Keratinocyte (primary cell): Measurements from ENCODE around the gene GRAMD1C. TPM values are rescaled to one million over a fixed set of nuclear protein-coding genes. Genes with fewer than 3 reads are reported as not detected.
A peak's percentile ranks its signal among the peaks of the same experiment; 100 is the strongest.

ENCODE experiments used
- DNase-seq: peaks from one replicate; pipeline ENCODE4 v3.0.0-alpha.2; 2011; ENCODE audit warnings: low read depth, missing footprints, low spot score
- FAIRE-seq: peaks from 2 replicates; lab custom pipeline; 2011; peaks lifted over from hg19 to GRCh38; lab: Jason Lieb, UNC
- H2AFZ ChIP-seq: 2 replicates; pipeline ENCODE4 v1.6.0; 2012; ENCODE audit warnings: low read length, control low read depth, inconsistent platforms; ENCODE audit not compliant: control insufficient read depth
- H3K27ac ChIP-seq: 2 replicates; pipeline ENCODE4 v1.5.1; 2011; ENCODE audit warnings: low read length; ENCODE audit not compliant: control insufficient read depth, insufficient read depth
- H3K27me3 ChIP-seq: 3 replicates; pipeline ENCODE4 v1.6.0; 2011; ENCODE audit warnings: low read length; ENCODE audit not compliant: control insufficient read depth, insufficient read depth; ENCODE audit errors: extremely low read depth
- H3K36me3 ChIP-seq, 2 experiments: 2 replicates in 1 of 2; 3 replicates in 1 of 2; pipeline ENCODE4 v1.5.1; 2011; ENCODE audit warnings: low read length in 2 of 2, mild to moderate bottlenecking in 1 of 2; ENCODE audit not compliant: control insufficient read depth in 2 of 2, insufficient read depth in 2 of 2; ENCODE audit errors: extremely low read depth in 1 of 2
- H3K4me1 ChIP-seq: 3 replicates; pipeline ENCODE4 v1.5.1; 2011; ENCODE audit warnings: low read length; ENCODE audit not compliant: control insufficient read depth, insufficient read depth; ENCODE audit errors: extremely low read depth
- H3K4me2 ChIP-seq: 3 replicates; pipeline ENCODE4 v1.6.0; 2011; ENCODE audit warnings: low read depth, low read length; ENCODE audit not compliant: control insufficient read depth, insufficient read depth; ENCODE audit errors: extremely low read depth
- H3K4me3 ChIP-seq, 3 experiments: fragments of 200-600 bp in 1 of 3; sonication (generic) in 1 of 3; 2 replicates in 2 of 3; 3 replicates in 1 of 3; pipeline ENCODE4 v1.5.1; 2011 to 2016; ENCODE audit warnings: low read length in 3 of 3, mild to moderate bottlenecking in 3 of 3, control low read depth in 2 of 3, inconsistent platforms in 1 of 3, low read depth in 1 of 3, mixed read lengths in 1 of 3, mixed run types in 1 of 3, moderate library complexity in 1 of 3; ENCODE audit not compliant: control insufficient read depth in 2 of 3, insufficient read depth in 2 of 3; ENCODE audit errors: extremely low read depth in 1 of 3
- H3K79me2 ChIP-seq: 2 replicates; pipeline ENCODE4 v1.6.0; 2012; ENCODE audit warnings: low read length; ENCODE audit not compliant: control insufficient read depth, insufficient read depth
- H3K9ac ChIP-seq: 3 replicates; pipeline ENCODE4 v1.6.0; 2011; ENCODE audit warnings: low read length; ENCODE audit not compliant: control insufficient read depth, insufficient read depth; ENCODE audit errors: extremely low read depth
- H3K9me1 ChIP-seq: 3 replicates; pipeline ENCODE4 v1.6.0; 2011; ENCODE audit warnings: low read length; ENCODE audit not compliant: control insufficient read depth, insufficient read depth; ENCODE audit errors: extremely low read depth
- H3K9me3 ChIP-seq: 2 replicates; pipeline ENCODE4 v1.5.1; 2012; ENCODE audit warnings: low read depth, low read length; ENCODE audit not compliant: control insufficient read depth
- H4K20me1 ChIP-seq: 3 replicates; pipeline ENCODE4 v1.6.0; 2011; ENCODE audit warnings: low read length; ENCODE audit not compliant: control insufficient read depth, insufficient read depth; ENCODE audit errors: extremely low read depth
- CTCF ChIP-seq, 3 experiments: IDR thresholded peaks in 1 of 3; conservative IDR thresholded peaks in 1 of 3; optimal IDR thresholded peaks in 1 of 3; 2 replicates in 2 of 3; 3 replicates in 1 of 3; pipeline versions ENCODE3 to v1.5.1; 2011; ENCODE audit warnings: low read length in 3 of 3, mild to moderate bottlenecking in 3 of 3, moderate library complexity in 2 of 3, control low read depth in 1 of 3, inconsistent platforms in 1 of 3; ENCODE audit not compliant: insufficient read depth in 2 of 3; ENCODE audit errors: extremely low read depth in 1 of 3
- EZH2 ChIP-seq: IDR thresholded peaks from one replicate; pipeline ENCODE4 v1.6.1; 2012; ENCODE audit warnings: inconsistent platforms, mild to moderate bottlenecking, low read length, moderate library complexity
- dilution Hi-C: fragments of 300-500 bp; cut with MboI; formaldehyde crosslinking; loops from one replicate; pipeline ENCODE4 v1.7.0; 2020; ENCODE audit warnings: low sequenced_read_pairs; ENCODE audit not compliant: extremely low pct_ligation_motif_present
- polyA plus RNA-seq, 5 experiments: library from polyadenylated mRNA; depleted of rRNA in 3 of 5; stranded (reverse) in 3 of 5; stranded (forward) in 1 of 5; unstranded in 1 of 5; fragments of >200 nt; gene quantifications; 1 replicate in 1 of 5; 2 replicates in 3 of 5; 3 replicates in 1 of 5; pipeline versions ENCODE4 v1.2.1 to v1.2.3, GENCODE V29; 2011 to 2012; ENCODE audit warnings: missing spikeins in 2 of 5, low read depth in 1 of 5, low replicate concordance in 1 of 5

GRAMD1C gene
- polyA plus RNA-seq, 1 donor (not counting 4 experiments of a cell fraction or from before 2014, with no cell fraction given): 2.7 TPM

DNA sequence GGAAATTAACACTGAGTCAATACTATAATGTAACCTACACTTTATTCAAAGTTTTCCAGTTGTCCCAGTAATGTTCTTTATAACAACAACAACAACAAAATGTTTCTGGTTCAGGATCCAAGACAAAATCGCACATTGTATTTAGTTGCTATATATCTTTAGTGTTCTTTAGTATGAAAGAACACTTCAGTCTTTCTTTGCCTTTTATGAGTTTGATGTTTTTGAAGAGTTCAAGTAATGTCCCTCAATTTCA is 7.6 kb upstream of the GRAMD1C start:
- no peak for FAIRE-seq
- Histone ChIP-seq H3K27me3 (no peaks in the 10 kb centered on the region), H3K4me3 (no peak overlapping the region), H3K9ac (no peak overlapping the region), H4K20me1 (no peaks in the 10 kb centered on the region), H2AFZ (no peak overlapping the region), H3K27ac (peak overlapping the region; percentile 36), H3K79me2 (no peaks in the 10 kb centered on the region), H3K4me2 (no peak overlapping the region), H3K36me3 (no peaks in the 10 kb centered on the region), H3K9me1 (no peaks in the 10 kb centered on the region), H3K4me1 (peaks cover 20% of the 10 kb centered on the region), H3K9me3 (no peaks in the 10 kb centered on the region)
- TF ChIP-seq EZH2: no peak
- no peak for TF ChIP-seq CTCF (optimal IDR thresholded peaks at IDR 0.05 in 1 of 3, IDR thresholded peaks at IDR 0.05 in 1 of 3, conservative IDR thresholded peaks at IDR 0.05 in 1 of 3; ENCODE audit: extremely low read depth in 1 of 3, insufficient read depth in 2 of 3, low read length in 3 of 3)
- DNase-seq: no peak
- dilution Hi-C loops: no loop called here

DNA sequence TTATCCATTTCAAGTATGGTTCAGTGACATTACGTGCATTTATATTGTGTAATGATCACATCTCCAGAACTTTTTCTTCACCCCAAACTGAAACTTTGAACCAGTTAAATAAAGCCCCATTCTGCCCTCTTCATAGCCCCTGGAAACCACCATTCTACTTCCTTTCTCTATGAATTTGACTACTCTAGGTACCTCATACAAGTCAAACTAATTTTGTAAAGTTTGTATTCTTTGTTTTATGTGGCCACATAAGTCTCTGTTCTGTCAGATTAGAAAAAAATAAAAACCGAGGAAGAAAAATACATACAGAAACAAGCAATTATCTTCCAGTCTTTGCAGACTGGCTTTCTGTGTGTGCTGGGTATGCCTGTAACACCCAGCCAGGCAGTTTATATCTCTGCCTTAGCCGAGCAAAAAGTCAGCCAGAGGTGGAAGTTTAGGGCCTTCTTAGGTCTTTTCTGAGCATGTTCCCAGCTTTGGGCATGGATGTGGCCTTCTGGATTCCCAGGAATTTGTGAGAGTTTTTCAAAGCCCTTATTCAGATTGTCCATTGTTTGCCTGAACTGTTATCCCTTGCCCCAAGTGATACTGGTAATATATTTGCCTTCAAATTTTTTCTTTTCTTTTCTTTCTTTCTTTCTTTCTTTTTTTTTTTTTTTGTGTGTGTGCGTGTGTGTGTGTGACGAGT is 6.0 kb upstream of the GRAMD1C start:
- Histone ChIP-seq H2AFZ (no peak overlapping the region), H3K36me3 (no peaks in the 10 kb centered on the region), H3K4me2 (no peak overlapping the region), H3K4me1 (peaks cover 20% of the 10 kb centered on the region), H3K27ac (no peak overlapping the region), H3K4me3 (no peak overlapping the region), H3K9ac (no peak overlapping the region), H3K9me1 (no peaks in the 10 kb centered on the region), H3K79me2 (no peaks in the 10 kb centered on the region), H3K27me3 (no peaks in the 10 kb centered on the region), H4K20me1 (no peaks in the 10 kb centered on the region), H3K9me3 (no peaks in the 10 kb centered on the region)
- TF ChIP-seq CTCF (optimal IDR thresholded peaks at IDR 0.05 in 1 of 3, IDR thresholded peaks at IDR 0.05 in 1 of 3, conservative IDR thresholded peaks at IDR 0.05 in 1 of 3; ENCODE audit: extremely low read depth in 1 of 3, insufficient read depth in 2 of 3, low read length in 3 of 3): no peak
- TF ChIP-seq EZH2: no peak
- dilution Hi-C loops: no loop called here
- DNase-seq: no peak
- FAIRE-seq: no peak
